Left lung (tissue), 10 donors: ENCODE data around the gene ADM5. TPM values are rescaled to one million over a fixed set of nuclear protein-coding genes. Genes with fewer than 3 reads are reported as not detected.

Experiments
- ATAC-seq: fragments of 200-7000 bp; cut with Tn5 transposase; one replicate; pipeline ENCODE4 v1.9.1; 2020; ENCODE audit warnings: moderate library complexity
- DNase-seq, 4 donors: peaks; one replicate each; pipeline ENCODE4 v3.0.0-alpha.2; 2013 to 2020
- H3K27ac ChIP-seq, 2 donors: fragments of 200-600 bp; sonication (generic) in 1 of 2; one replicate each; pipeline versions ENCODE4 v1.5.0 to v1.8.0; 2020 to 2021
- H3K27me3 ChIP-seq, 2 donors: fragments of 200-600 bp; sonication (generic) in 1 of 2; one replicate each; pipeline versions ENCODE4 v1.5.0 to v1.8.0; 2020 to 2021
- H3K36me3 ChIP-seq, 2 donors: fragments of 200-600 bp; sonication (generic) in 1 of 2; one replicate each; pipeline versions ENCODE4 v1.5.0 to v1.8.0; 2020 to 2021
- H3K4me1 ChIP-seq, 2 donors: fragments of 200-600 bp; one replicate each; pipeline ENCODE4 v1.8.0; 2021
- H3K4me3 ChIP-seq, 2 donors: fragments of 200-600 bp; sonication (generic) in 1 of 2; one replicate each; pipeline versions ENCODE4 v1.5.0 to v1.8.0; 2020 to 2021; ENCODE audit warnings: mild to moderate bottlenecking in 1 of 2
- H3K9me3 ChIP-seq, 2 donors: fragments of 200-600 bp; sonication (generic) in 1 of 2; one replicate each; pipeline versions ENCODE4 v1.5.0 to v1.8.0; 2020 to 2021
- intact Hi-C, 2 donors: fragments of 100-400 bp; cut with DNase I; formaldehyde crosslinking; loops; one replicate each; pipeline versions ENCODE4 v1.11.2 to v1.14.2; 2022
- polyA plus RNA-seq, 6 donors: library from polyadenylated mRNA; unstranded; fragments of 120-200 nt; gene quantifications; one replicate each; pipeline ENCODE4 v1.2.1, GENCODE V29; 2013; ENCODE audit not compliant: insufficient read length in 6 of 6
- total RNA-seq, 2 donors: library from RNA; stranded (reverse); fragmentation: NEBNext Ultra II Directional; extraction: Animal tissue kit (Norgen Biotek cat#: 25700); gene quantifications; one replicate each; pipeline ENCODE4 v1.2.1, GENCODE V29; 2021
- TF ChIP-seq, protein P1 (sequence below), 2 donors: fragments of 200-600 bp; sonication (generic) in 1 of 2; IDR thresholded peaks; one replicate each; pipeline versions ENCODE4 v1.5.0 to v1.8.0; 2021; ENCODE audit warnings: antibody characterized with exemption in 2 of 2
- donor health status: DM: no; HTN: yes; CAD: no.
- donor health status: DM: no; HTN: no; CAD: no.

Gene ADM5
- total and polyA plus RNA-seq, 8 donors, result 0.93 to 2.6 (median 1.9) TPM

DNA sequence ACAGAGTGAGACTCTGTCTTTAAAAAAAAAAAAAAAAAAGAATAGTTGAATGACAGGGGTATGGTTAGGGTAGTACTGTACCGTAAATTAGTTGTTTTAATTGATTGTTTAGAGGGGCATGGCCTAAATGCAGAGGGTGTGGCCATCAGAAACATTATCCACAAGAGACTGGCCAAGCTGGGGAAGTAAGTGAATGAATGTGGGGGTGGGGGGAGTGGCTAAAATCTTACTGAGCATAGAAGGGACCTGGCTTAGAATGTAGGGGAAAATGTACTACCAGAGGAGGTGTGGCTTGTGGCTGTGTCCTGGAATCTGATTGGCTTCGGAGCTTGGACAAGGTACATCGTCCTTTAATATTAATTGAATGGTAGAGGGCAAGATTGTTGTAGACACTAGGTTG, 19.9 kb upstream of the ADM5 start:
- no peak for DNase-seq
- Histone ChIP-seq H3K4me3 (no peak overlapping the region), H3K27ac (no peak overlapping the region), H3K27me3 (no peaks in the 10 kb centered on the region), H3K9me3 (no peaks in the 10 kb centered on the region), H3K4me1 (peaks cover 6 to 27% of the 10 kb centered on the region in 2 donors), H3K36me3 (peaks cover 0 to 10% of the 10 kb centered on the region in 2 donors)
- ATAC-seq, result no peak
- TF ChIP-seq, protein P1, sequence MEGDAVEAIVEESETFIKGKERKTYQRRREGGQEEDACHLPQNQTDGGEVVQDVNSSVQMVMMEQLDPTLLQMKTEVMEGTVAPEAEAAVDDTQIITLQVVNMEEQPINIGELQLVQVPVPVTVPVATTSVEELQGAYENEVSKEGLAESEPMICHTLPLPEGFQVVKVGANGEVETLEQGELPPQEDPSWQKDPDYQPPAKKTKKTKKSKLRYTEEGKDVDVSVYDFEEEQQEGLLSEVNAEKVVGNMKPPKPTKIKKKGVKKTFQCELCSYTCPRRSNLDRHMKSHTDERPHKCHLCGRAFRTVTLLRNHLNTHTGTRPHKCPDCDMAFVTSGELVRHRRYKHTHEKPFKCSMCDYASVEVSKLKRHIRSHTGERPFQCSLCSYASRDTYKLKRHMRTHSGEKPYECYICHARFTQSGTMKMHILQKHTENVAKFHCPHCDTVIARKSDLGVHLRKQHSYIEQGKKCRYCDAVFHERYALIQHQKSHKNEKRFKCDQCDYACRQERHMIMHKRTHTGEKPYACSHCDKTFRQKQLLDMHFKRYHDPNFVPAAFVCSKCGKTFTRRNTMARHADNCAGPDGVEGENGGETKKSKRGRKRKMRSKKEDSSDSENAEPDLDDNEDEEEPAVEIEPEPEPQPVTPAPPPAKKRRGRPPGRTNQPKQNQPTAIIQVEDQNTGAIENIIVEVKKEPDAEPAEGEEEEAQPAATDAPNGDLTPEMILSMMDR (IDR thresholded peaks at IDR 0.05), result no peak
- intact Hi-C loops, result no loop called here

DNA sequence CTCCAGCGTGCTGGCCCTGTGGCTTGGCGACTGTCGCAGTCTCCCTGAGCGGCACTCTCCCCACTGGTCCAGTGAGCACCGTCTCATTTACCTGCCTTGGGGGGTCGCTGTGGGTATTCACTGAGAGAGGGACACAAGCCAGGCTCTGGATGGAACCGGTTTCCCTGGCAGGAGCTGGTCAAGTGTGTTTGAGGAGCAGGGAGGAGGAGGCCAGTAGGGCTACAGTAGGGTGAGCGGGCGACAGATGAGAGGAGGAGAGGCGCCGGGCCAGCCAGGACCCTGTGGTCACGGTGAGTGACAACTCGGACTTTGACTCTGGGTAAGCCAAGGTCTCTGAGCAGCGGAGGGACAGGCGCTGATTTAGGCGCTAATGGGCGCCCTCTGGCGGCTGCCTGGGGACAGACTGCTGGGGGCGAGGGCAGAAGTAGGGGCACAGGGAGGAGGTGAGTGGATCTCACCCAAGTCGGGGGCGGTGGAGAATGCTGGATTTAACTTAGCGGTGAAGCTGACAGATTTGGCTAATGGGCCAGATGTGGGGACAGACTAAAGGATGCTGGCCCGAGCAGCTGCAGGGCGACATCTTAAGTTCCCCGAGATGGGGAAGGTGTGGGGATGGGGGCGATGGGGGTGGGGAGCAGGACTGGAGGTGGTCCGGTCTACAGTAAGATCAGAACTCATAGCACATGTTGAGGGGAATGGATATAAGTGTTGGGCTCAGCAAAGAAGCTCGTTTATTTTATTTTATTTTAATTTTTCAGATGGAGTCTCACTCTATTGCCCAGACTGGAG, 17.1 kb upstream of the ADM5 start:
- H3K9me3 ChIP-seq, result no peaks in the 10 kb centered on the region
- intact Hi-C loops, result no loop called here
- peaks cover 6 to 18% of the 10 kb centered on the region in 2 donors for H3K4me1 ChIP-seq
- DNase-seq (peak in 3 of 4 donors; percentile 72 to 96 (median 80)), ATAC-seq (peak; percentile 16)
- H3K27me3 ChIP-seq, result no peaks in the 10 kb centered on the region
- H3K4me3 ChIP-seq, result no peak overlapping the region
- peaks cover 0 to 10% of the 10 kb centered on the region in 2 donors for H3K36me3 ChIP-seq
- TF ChIP-seq, protein P1 (IDR thresholded peaks at IDR 0.05), result peak; percentile 88 to 90
- H3K27ac ChIP-seq, result peak overlapping the region in 1 of 2 donors; percentile 51

DNA sequence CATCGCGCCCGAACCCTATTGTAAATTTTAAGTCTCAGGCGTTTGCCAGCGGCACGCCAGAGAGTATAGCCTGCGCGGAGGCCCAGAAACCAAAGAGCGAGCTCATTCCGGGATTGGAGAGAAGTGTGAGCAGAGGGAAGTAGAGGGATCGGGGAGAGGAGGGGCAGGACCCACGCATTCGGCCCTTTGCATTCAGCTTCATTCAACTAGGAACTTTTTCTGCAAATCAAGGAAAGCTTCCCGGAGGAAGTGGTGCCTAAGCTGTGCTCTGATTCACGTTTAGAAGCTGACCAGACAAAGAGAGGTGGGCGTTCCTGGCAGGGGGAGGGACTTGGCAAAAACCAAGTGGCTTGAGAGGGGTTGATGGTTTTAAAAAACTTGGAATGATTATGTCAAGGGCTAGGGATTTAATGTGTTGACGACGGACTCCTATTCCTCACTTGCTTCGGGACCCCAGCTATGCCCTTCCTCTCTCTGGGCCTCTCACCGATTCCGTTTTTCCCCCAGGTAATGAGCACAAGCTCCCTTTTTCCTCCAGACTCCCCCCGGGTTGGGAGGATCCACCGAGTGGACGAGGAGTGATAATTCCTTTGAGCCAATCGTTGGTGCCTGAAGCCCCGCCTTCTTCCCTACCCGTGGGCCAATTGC, 13.1 kb upstream of the ADM5 start:
- TF ChIP-seq, protein P1 (IDR thresholded peaks at IDR 0.05), result no peak
- Histone ChIP-seq H3K4me3 (peak overlapping the region; percentile 27 to 99), H3K4me1 (peaks cover 21 to 56% of the 10 kb centered on the region in 2 donors), H3K9me3 (no peaks in the 10 kb centered on the region), H3K27ac (peak overlapping the region; percentile 86 to 95), H3K27me3 (no peaks in the 10 kb centered on the region), H3K36me3 (peaks cover 0 to 9% of the 10 kb centered on the region in 2 donors)
- DNase-seq, result peak in 3 of 4 donors; percentile 81 to 93 (median 87)
- peak; percentile 81 for ATAC-seq
- intact Hi-C loops, result no loop called here

DNA sequence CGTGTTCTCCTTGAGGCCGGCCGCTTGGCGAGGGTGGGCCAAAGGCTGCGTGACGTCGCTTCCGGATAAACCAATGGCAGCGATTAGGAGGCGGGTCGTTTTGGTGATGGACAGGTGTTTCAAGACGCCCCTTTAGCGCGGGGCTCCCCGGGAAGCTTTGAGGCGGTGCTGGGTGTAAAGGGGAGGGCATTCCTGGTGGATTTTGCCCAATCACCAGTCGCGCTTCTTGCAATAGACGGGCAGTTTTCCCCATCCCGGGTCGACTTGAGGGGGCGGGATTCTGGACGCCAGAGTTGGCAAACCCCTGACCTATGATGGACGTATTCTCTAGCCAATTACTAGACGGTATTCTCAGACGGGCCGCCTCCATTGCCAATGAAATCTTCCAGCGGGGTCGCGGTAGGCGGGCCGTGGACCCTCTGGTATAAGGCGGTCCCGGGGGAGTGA, 12.6 kb upstream of the ADM5 start:
- H3K4me1 ChIP-seq, result peaks cover 21 to 55% of the 10 kb centered on the region in 2 donors

More for the DNA sequence above, 12.6 kb upstream of the ADM5 start:
- Histone ChIP-seq H3K36me3 (peaks cover 0 to 15% of the 10 kb centered on the region in 2 donors), H3K4me3 (peak overlapping the region; percentile 99 to 100), H3K27me3 (no peaks in the 10 kb centered on the region), H3K9me3 (no peaks in the 10 kb centered on the region), H3K27ac (peak overlapping the region; percentile 86 to 95)
- intact Hi-C loops, result no loop called here
- DNase-seq (peak; percentile 96 to 100 (median 100)), ATAC-seq (peak; percentile 83)
- TF ChIP-seq, protein P1 (IDR thresholded peaks at IDR 0.05), result no peak
